T-cell (primary cell): ENCODE data around the gene LUZP4. TPM values are rescaled to one million over a fixed set of nuclear protein-coding genes. Genes with fewer than 3 reads are reported as not detected.

Experiments used
- ATAC-seq, 4 experiments: fragments of 200-7000 bp in 3 of 4; fragments of 150-1000 bp in 1 of 4; cut with Tn5 transposase; replicated peaks in 1 of 4; 1 replicate in 3 of 4; 2 replicates in 1 of 4; pipeline ENCODE4 v1.10.0; 2021; ENCODE audit warnings: moderate library complexity in 3 of 4, mild to moderate bottlenecking in 2 of 4, moderate number of reproducible peaks in 1 of 4
- CTCF ChIA-PET, 2 donors: fragments of 300-600 bp; sonication (Branson Sonifier 250); formaldehyde crosslinking; loops; one replicate each; lab custom pipeline; 2022; ENCODE audit warnings: antibody characterized with exemption in 2 of 2; lab: Charles Lee
- POLR2A ChIA-PET, 2 donors: fragments of 300-600 bp; sonication (Branson Sonifier 250); formaldehyde crosslinking; loops; one replicate each; lab custom pipeline; 2022; ENCODE audit warnings: antibody characterized with exemption in 2 of 2; lab: Charles Lee
- DNase-seq, 35 experiments: peaks; one replicate each; pipeline versions ENCODE4 v3.0.0 to v3.0.0-alpha.2; 2013 to 2023
- H3K27ac ChIP-seq: one replicate; pipeline ENCODE4 v1.5.1; 2013; ENCODE audit warnings: low read length
- H3K27me3 ChIP-seq, 2 experiments: replicated peaks in 1 of 2; 1 replicate in 1 of 2; 2 replicates in 1 of 2; pipeline versions ENCODE4 v1.6.1 to v1.7.0; 2013; ENCODE audit warnings: low read length in 1 of 2, mixed read lengths in 1 of 2; ENCODE audit not compliant: control insufficient read depth in 2 of 2, insufficient read depth in 2 of 2; ENCODE audit errors: extremely low read depth in 1 of 2
- H3K36me3 ChIP-seq, 2 donors: 1 replicate in 1 of 2; 2 replicates in 1 of 2; pipeline versions ENCODE4 v1.6.1 to v1.7.0; 2013; ENCODE audit warnings: low read length in 1 of 2; ENCODE audit not compliant: control insufficient read depth in 2 of 2, insufficient read depth in 1 of 2; ENCODE audit errors: extremely low read depth in 1 of 2
- H3K4me1 ChIP-seq, 2 experiments: 1 replicate in 1 of 2; 2 replicates in 1 of 2; pipeline versions ENCODE4 v1.6.1 to v1.7.0; 2013; ENCODE audit warnings: low read length in 2 of 2, mixed read lengths in 1 of 2; ENCODE audit not compliant: insufficient read depth in 2 of 2, control insufficient read depth in 1 of 2; ENCODE audit errors: extremely low read depth in 1 of 2
- H3K4me3 ChIP-seq, 2 donors: 1 replicate in 1 of 2; 2 replicates in 1 of 2; pipeline versions ENCODE4 v1.5.1 to v1.7.0; 2013; ENCODE audit warnings: mild to moderate bottlenecking in 2 of 2, low read length in 1 of 2, moderate library complexity in 1 of 2; ENCODE audit not compliant: control insufficient read depth in 1 of 2; ENCODE audit errors: extremely low read depth in 1 of 2
- H3K9me3 ChIP-seq: 2 replicates; pipeline ENCODE4 v1.7.0; 2013
- H3K27ac Mint-ChIP-seq, 2 donors: one replicate each; pipeline ENCODE4 v1.8.0; 2020 to 2021; ENCODE audit warnings: mild to moderate bottlenecking in 2 of 2, mixed read lengths in 2 of 2
- H3K27me3 Mint-ChIP-seq, 2 donors: one replicate each; pipeline ENCODE4 v1.8.0; 2021 to 2022; ENCODE audit warnings: mixed read lengths in 2 of 2
- H3K36me3 Mint-ChIP-seq: one replicate; pipeline ENCODE4 v1.8.0; 2021; ENCODE audit warnings: mixed read lengths
- H3K4me1 Mint-ChIP-seq, 3 donors: one replicate each; pipeline ENCODE4 v1.8.0; 2020 to 2022; ENCODE audit warnings: mixed read lengths in 3 of 3, mild to moderate bottlenecking in 1 of 3
- H3K4me3 Mint-ChIP-seq, 3 donors: one replicate each; pipeline ENCODE4 v1.8.0; 2020 to 2022; ENCODE audit warnings: mild to moderate bottlenecking in 3 of 3, mixed read lengths in 3 of 3, moderate library complexity in 3 of 3
- H3K9me3 Mint-ChIP-seq, 3 donors: one replicate each; pipeline ENCODE4 v1.8.0; 2020 to 2022; ENCODE audit warnings: mixed read lengths in 3 of 3
- WGBS: methylation state at CpG from one replicate; pipeline ENCODE4 v1.1.5; 2013; ENCODE audit warnings: missing lambda C conversion rate; ENCODE audit not compliant: insufficient coverage; 5-methylcytosine and 5-hydroxymethylcytosine counted together
- total RNA-seq, 35 experiments: library from RNA in 6 of 35; stranded (reverse) in 6 of 35; fragments of 120-200 nt in 1 of 35; gene quantifications; one replicate each; pipeline versions ENCODE4 v1.2.1 to v1.2.4 and lab custom pipeline; 2013 to 2026

Gene LUZP4
- total RNA-seq, 5 donors from 2014 or later (not counting 1 experiment from before 2014, with no cell fraction given): not detected

DNA sequence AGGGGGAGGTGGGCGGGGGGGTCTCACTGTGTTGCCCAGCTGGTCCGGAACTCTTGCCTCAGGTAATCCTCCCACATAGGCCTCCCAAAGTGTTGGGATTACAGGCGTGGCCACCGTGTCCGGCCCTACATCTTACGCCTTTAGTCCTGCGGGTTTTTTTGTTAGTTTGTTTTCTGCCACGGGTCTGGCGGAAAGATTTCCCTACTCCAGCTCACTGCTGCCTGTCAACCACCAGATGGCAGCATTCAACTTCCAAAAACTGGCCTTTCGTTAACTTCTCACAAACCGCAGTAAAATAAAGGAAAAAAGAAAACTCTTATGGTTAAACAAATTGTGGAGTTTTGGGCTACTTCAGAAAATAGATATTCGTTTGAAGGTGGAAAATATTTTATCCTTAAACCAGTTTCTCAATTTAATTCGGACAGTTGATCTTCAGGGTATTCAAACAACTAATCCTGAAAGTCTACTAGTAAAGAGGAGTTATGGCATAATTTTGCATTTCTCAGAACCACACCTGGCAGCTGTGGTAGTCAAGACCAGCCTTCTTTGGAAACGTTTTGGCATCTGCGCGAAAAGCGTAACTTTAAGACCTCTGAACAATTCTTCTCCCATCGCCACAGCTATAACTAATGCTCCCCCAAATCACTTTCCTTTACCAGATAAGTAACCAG is 41.1 kb downstream of the LUZP4 start:
- WGBS: no CpG with 5 or more reads among the region's 18 CpGs
- Histone ChIP-seq H3K27ac (no peak overlapping the region), H3K27me3 (no peaks in the 10 kb centered on the region), H3K4me3 (no peak overlapping the region), H3K9me3 (no peaks in the 10 kb centered on the region), H3K4me1 (no peaks in the 10 kb centered on the region), H3K36me3 (no peaks in the 10 kb centered on the region)
- no peaks in the 10 kb centered on the region for H3K36me3 Mint-ChIP-seq
- peaks cover 0 to 17% of the 10 kb centered on the region in 2 donors for H3K27me3 Mint-ChIP-seq
- H3K9me3 Mint-ChIP-seq: no peaks in the 10 kb centered on the region
- no peak overlapping the region for H3K4me3 Mint-ChIP-seq
- CTCF ChIA-PET: interaction anchor here (0.7 kb wide), 2 partner anchors 313 to 360 kb away, joined by 3 read pairs; no protein-coding TSS in a partner anchor
- H3K27ac Mint-ChIP-seq: no peak overlapping the region
- no peak for ATAC-seq
- peaks cover 0 to 3% (median 0%) of the 10 kb centered on the region in 3 donors for H3K4me1 Mint-ChIP-seq
- peak in 5 of 35 experiments; percentile 0 to 29 (median 4) for DNase-seq
- POLR2A ChIA-PET: no interaction called here

DNA sequence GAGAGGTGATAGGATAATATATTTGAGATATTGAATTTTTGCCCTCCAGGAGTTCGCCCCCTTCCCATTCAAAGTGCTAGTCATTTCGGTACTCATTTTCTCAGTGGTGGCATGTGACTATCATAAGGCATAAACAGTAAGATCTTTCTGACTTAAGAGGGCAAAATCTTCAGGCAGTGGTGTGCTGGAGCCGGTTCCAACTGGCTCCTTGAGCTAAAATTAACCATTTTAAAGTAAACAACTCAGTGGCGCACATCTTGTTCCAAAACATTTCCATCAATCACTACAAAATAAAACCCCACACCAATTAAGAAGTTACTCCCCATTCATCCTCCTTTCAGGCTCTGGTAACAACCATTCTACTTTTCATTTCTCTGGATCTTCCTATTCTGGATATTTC is 43.3 kb downstream of the LUZP4 start:
- H3K9me3 Mint-ChIP-seq: no peaks in the 10 kb centered on the region
- Histone ChIP-seq H3K36me3 (no peaks in the 10 kb centered on the region), H3K27me3 (no peaks in the 10 kb centered on the region), H3K27ac (no peak overlapping the region), H3K4me3 (no peak overlapping the region), H3K9me3 (no peaks in the 10 kb centered on the region), H3K4me1 (no peaks in the 10 kb centered on the region)
- H3K27ac Mint-ChIP-seq: no peak overlapping the region
- no peak for DNase-seq
- WGBS: no CpG with 5 or more reads among the region's 4 CpGs
- POLR2A ChIA-PET: no interaction called here
- peaks cover 0 to 17% of the 10 kb centered on the region in 2 donors for H3K27me3 Mint-ChIP-seq
- H3K4me3 Mint-ChIP-seq: no peak overlapping the region
- peaks cover 0 to 3% (median 0%) of the 10 kb centered on the region in 3 donors for H3K4me1 Mint-ChIP-seq
- H3K36me3 Mint-ChIP-seq: no peaks in the 10 kb centered on the region
- no peak for ATAC-seq
- CTCF ChIA-PET: no interaction called here

DNA sequence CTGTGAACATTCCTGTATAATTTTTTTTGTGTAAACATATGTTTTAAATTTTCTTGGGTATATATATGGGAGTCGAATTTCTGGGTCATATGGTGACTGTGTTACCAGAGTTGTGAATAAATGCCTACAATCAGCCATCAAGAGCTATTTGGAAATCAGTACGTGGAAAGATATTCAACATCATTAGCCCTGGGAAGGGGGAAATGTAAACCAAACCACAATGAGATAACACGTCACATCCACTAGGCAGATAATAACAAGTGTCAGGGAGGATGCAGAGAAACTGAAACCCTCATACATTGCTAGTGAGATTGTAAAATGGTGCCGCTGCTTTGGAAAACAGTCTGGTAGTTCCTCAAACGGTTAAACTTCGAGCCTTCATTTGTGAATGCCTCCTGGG is 43.9 kb downstream of the LUZP4 start:
- H3K9me3 Mint-ChIP-seq: no peaks in the 10 kb centered on the region
- H3K27ac ChIP-seq: no peak overlapping the region
- CTCF ChIA-PET: no interaction called here

DNA sequence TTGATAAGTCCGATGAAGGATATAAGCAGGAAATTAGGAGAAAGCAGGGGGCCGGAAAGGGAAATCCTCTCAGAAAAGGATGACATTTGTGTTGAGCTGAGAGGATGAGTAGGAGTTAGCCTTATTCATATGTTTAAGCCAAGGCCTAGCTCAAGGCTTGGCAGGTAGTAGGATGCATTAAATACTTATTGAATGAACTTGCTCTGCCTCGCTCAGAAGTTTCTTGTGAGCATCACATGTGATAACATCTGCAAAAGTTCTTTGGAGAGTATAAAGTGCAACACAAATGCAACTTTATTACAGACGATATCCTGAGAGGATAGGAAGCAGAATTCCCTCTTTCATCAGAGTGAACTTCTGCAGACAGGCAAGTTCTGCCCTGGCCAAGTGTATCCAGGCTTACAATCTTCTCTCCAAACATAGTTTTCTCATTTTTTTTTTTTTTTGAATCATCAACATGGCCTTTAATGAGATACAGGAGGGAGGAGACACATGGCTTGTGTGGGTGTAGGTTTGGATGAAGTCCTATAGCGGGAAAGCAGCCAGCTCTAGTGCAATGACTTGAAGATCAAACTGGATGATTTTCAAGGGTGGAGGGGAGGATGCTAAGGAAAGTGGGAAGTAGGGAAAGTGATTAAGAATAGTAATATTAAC is 48.1 kb downstream of the LUZP4 start:
- H3K4me3 ChIP-seq: no peak overlapping the region
- H3K36me3 Mint-ChIP-seq: no peaks in the 10 kb centered on the region
- ChIA-PET POLR2A (interaction anchor here in 1 of 2 donors (0.6 kb wide), 1 partner anchor 358 kb away, joined by 4 read pairs; no protein-coding TSS in a partner anchor), CTCF (no interaction called here)
- H3K27me3 Mint-ChIP-seq: peaks cover 0 to 17% of the 10 kb centered on the region in 2 donors
- H3K4me1 Mint-ChIP-seq: no peaks in the 10 kb centered on the region
- H3K36me3 ChIP-seq: no peaks in the 10 kb centered on the region
- H3K27ac Mint-ChIP-seq: no peak overlapping the region
- H3K9me3 ChIP-seq: no peaks in the 10 kb centered on the region
- no CpG with 5 or more reads among the region's 5 CpGs for WGBS
- H3K4me1 ChIP-seq: no peaks in the 10 kb centered on the region
- no peaks in the 10 kb centered on the region for H3K27me3 ChIP-seq
- ATAC-seq: no peak
- H3K27ac ChIP-seq: no peak overlapping the region
- no peaks in the 10 kb centered on the region for H3K9me3 Mint-ChIP-seq
- H3K4me3 Mint-ChIP-seq: no peak overlapping the region
- no peak for DNase-seq

More for the DNA sequence above, 43.9 kb downstream of the LUZP4 start:
- Histone ChIP-seq H3K4me3 (no peak overlapping the region), H3K9me3 (no peaks in the 10 kb centered on the region), H3K36me3 (no peaks in the 10 kb centered on the region), H3K27me3 (no peaks in the 10 kb centered on the region), H3K4me1 (no peaks in the 10 kb centered on the region)
- DNase-seq (no peak), ATAC-seq (no peak)
- no CpG with 5 or more reads among the region's 6 CpGs for whole genome bisulfite sequencing
- POLR2A ChIA-PET: no interaction called here
- Mint-ChIP-seq H3K36me3 (no peaks in the 10 kb centered on the region), H3K4me1 (peaks cover 0 to 3% (median 0%) of the 10 kb centered on the region in 3 donors), H3K4me3 (no peak overlapping the region), H3K27ac (no peak overlapping the region), H3K27me3 (peaks cover 0 to 11% of the 10 kb centered on the region in 2 donors)

DNA sequence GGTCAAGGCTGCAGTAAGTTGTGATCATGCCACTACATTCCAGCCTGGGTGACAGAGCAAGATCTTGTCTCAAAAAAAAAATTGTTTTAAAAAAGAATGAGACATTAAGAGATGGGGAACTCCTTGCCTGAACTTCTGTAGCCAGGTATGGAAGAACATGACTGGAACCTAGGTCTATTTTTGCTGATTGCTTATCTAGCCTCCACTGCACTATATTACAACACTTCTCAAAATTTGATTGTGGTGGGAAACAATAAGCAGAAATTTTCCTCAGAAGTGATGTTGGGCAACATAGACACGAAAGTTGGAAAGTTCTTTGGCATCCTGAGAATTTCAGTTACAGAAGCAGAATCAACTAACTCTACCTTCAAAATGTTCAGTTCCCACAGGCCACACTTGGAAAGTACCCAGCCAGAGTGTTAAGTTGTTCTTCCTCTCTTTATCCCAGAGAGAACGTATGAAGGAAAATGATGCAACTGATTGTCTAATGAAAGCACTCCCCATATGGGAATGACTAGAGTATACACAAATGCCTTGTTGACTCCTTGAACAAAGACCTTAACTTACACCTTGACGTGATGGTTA is 50.0 kb downstream of the LUZP4 start:
- Mint-ChIP-seq H3K36me3 (no peaks in the 10 kb centered on the region), H3K4me1 (no peaks in the 10 kb centered on the region), H3K27ac (no peak overlapping the region), H3K27me3 (peaks cover 0 to 14% of the 10 kb centered on the region in 2 donors), H3K4me3 (no peak overlapping the region), H3K9me3 (no peaks in the 10 kb centered on the region)
- H3K4me1 ChIP-seq: no peaks in the 10 kb centered on the region
- DNase-seq: no peak
- H3K27me3 ChIP-seq: no peaks in the 10 kb centered on the region
- WGBS: no CpG with 5 or more reads among the region's 3 CpGs
- no peaks in the 10 kb centered on the region for H3K36me3 ChIP-seq
- CTCF ChIA-PET: no interaction called here
- no peaks in the 10 kb centered on the region for H3K9me3 ChIP-seq
- ATAC-seq: no peak
- H3K27ac ChIP-seq: no peak overlapping the region
- no peak overlapping the region for H3K4me3 ChIP-seq
- POLR2A ChIA-PET: no interaction called here

DNA sequence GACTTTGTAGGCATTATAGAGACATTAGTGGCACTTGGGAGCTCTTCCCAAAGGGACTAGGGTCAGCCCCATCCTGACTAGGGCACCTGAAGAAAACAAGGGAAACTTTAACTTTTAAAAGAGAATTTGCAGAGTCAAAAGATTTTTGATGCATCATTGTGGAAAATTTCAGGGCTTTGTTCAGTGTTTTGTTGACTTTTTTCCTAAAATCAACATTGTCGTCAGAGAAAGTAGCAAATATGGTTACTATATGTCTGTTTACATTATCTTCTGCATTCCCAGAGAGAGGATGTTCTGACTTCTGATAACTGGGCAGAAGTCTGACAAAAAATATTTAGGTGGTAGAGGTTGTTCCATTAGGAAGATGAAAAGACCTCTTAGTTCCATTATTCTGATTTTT is 51.9 kb downstream of the LUZP4 start:
- Histone ChIP-seq H3K4me1 (no peaks in the 10 kb centered on the region), H3K36me3 (no peaks in the 10 kb centered on the region), H3K4me3 (no peak overlapping the region), H3K27me3 (no peaks in the 10 kb centered on the region), H3K27ac (no peak overlapping the region), H3K9me3 (no peaks in the 10 kb centered on the region)
- Mint-ChIP-seq H3K9me3 (no peaks in the 10 kb centered on the region), H3K27ac (no peak overlapping the region), H3K4me3 (no peak overlapping the region), H3K4me1 (no peaks in the 10 kb centered on the region), H3K27me3 (peaks cover 0 to 14% of the 10 kb centered on the region in 2 donors), H3K36me3 (no peaks in the 10 kb centered on the region)
- WGBS: no CpG with 5 or more reads among the region's 1 CpG
- DNase-seq: no peak
- ATAC-seq: no peak
- CTCF ChIA-PET: no interaction called here
- POLR2A ChIA-PET: interaction anchor here in 1 of 2 donors (0.5 kb wide), 1 partner anchor 22 kb away, joined by 5 read pairs; no protein-coding TSS in a partner anchor
